C4-2B (cell line): ENCODE results near the gene CHKB.

Experiments
- H3K27ac ChIP-seq: fragments of 450-650 bp; 2 replicates; pipeline ENCODE4 v1.5.1; 2017
- CTCF ChIP-seq: fragments of 450-650 bp; conservative IDR thresholded peaks from 2 replicates; pipeline ENCODE4 v1.5.1; 2017; ENCODE audit warnings: mild to moderate bottlenecking
- ZFX ChIP-seq: fragments of 450-650 bp; IDR thresholded peaks from 2 replicates; pipeline ENCODE4 v1.6.1; 2017

CHKB gene

GRCh38 chr22:50550395-50550794 is 32.3 kb downstream of the CHKB start:
- H3K27ac ChIP-seq: no peak overlapping the region
- TF ChIP-seq ZFX (no peak), CTCF (no peak)

GRCh38 chr22:50548921-50549790 is 33.5 kb downstream of the CHKB start:
- TF ChIP-seq ZFX (no peak), CTCF (no peak)
- H3K27ac ChIP-seq: no peak overlapping the region

GRCh38 chr22:50548040-50548920 is 34.4 kb downstream of the CHKB start:
- no peak for TF ChIP-seq ZFX
- no peak overlapping the region for H3K27ac ChIP-seq

- no peak overlapping the region for H3K27ac ChIP-seq
- no peak for TF ChIP-seq ZFX
- no peak for TF ChIP-seq CTCF
These were observed 35.2 kb downstream of the CHKB start for GRCh38 chr22:50547263-50547985.

- H3K27ac ChIP-seq: no peak overlapping the region
- TF ChIP-seq ZFX (no peak), CTCF (no peak)
These were observed 36.1 kb downstream of the CHKB start for GRCh38 chr22:50546326-50547262.

GRCh38 chr22:50545522-50546325 is 36.9 kb downstream of the CHKB start, which contains the start of gene KLHDC7B:
TSS of gene KLHDC7B (plus strand) at chr22:50545899. CDS start at chr22:50546244, 345 bp downstream.
- no peak within 1 kb of the TSS for H3K27ac ChIP-seq
- TF ChIP-seq ZFX (no peak), CTCF (no peak)
